ENCODE results near the gene ARHGAP25.

DNA sequence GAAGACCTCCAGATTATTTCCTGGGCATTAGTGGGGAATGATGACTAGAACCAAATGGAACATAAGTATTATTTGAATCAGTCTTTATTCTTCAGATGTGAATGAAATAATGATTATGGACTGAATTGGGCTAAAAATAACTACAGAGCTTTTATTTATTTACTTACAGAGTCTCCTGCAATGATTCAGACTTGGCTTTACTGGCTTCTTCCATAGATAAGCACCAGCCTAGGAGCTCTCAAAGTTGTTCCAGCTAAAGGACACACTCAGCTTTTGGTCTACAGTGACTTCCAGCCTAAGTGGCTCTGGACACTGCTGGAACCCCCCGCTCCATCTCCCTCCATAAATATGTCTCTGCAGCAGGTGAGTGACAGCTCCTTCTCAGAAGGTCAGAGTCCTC lies 24.3 kb upstream of the ARHGAP25 start:
- TF ChIP-seq, protein P1, sequence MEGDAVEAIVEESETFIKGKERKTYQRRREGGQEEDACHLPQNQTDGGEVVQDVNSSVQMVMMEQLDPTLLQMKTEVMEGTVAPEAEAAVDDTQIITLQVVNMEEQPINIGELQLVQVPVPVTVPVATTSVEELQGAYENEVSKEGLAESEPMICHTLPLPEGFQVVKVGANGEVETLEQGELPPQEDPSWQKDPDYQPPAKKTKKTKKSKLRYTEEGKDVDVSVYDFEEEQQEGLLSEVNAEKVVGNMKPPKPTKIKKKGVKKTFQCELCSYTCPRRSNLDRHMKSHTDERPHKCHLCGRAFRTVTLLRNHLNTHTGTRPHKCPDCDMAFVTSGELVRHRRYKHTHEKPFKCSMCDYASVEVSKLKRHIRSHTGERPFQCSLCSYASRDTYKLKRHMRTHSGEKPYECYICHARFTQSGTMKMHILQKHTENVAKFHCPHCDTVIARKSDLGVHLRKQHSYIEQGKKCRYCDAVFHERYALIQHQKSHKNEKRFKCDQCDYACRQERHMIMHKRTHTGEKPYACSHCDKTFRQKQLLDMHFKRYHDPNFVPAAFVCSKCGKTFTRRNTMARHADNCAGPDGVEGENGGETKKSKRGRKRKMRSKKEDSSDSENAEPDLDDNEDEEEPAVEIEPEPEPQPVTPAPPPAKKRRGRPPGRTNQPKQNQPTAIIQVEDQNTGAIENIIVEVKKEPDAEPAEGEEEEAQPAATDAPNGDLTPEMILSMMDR (IDR thresholded peaks at IDR 0.05): no peak
- TF ChIP-seq POLR2A (IDR thresholded peaks at IDR 0.05): no peak
